GM12873 (cell line): ENCODE results near the gene IMP3.

Experiments used
- TF ChIP-seq, protein P1 (sequence below): IDR thresholded peaks from 2 replicates; pipeline ENCODE4 v1.5.1; 2012; ENCODE audit warnings: low read depth, mild to moderate bottlenecking, moderate library complexity, low read length, control low read depth; ENCODE audit not compliant: insufficient read depth; ENCODE audit errors: missing control alignments

IMP3 gene

DNA sequence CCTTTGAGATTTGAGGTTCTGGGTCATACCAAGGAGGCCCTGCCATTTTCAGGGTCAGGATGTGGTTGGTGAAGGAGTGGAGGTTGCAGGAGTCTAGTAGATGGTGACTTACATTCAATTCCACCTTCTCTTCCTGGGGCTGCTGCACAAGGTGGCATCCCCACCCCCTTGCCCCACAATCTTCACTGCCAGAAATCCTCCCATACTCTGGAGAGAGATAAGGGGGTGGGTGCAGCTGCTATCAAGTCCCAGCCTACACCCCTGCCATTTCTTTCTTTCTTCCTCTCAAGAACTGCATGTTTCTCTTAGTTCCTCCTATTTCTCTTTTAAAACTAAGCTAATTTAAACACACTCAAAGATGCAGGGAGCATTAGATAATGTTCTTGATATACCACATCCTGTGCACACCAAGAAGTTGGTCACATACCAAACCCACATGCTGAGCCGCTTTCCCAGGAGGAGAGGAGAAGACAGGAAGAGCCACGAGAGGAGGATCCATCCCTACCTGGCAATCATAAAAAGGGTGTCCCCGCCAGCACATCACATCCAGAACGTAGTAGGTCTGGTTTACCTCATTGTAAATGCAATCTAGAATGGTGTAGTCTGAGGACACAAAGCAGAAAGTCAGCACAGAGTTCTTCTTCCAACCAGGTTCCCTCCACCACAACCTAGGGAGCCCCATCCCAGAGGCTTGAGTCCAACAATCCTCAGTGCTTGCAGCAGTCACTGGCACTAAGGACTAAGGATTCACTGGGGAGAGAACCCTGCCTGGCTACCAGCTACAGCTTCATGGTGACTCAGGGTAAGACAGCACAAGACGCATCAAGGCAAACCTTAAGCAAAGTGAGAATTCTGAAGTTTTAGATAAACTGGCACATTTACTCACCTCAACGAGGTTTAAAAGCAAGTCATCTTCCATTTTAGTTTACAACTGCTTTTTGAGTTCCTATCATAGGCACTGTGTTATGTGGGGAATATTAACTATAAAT lies 33.0 kb downstream of the IMP3 start:
- TF ChIP-seq, protein P1, sequence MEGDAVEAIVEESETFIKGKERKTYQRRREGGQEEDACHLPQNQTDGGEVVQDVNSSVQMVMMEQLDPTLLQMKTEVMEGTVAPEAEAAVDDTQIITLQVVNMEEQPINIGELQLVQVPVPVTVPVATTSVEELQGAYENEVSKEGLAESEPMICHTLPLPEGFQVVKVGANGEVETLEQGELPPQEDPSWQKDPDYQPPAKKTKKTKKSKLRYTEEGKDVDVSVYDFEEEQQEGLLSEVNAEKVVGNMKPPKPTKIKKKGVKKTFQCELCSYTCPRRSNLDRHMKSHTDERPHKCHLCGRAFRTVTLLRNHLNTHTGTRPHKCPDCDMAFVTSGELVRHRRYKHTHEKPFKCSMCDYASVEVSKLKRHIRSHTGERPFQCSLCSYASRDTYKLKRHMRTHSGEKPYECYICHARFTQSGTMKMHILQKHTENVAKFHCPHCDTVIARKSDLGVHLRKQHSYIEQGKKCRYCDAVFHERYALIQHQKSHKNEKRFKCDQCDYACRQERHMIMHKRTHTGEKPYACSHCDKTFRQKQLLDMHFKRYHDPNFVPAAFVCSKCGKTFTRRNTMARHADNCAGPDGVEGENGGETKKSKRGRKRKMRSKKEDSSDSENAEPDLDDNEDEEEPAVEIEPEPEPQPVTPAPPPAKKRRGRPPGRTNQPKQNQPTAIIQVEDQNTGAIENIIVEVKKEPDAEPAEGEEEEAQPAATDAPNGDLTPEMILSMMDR = no peak

DNA sequence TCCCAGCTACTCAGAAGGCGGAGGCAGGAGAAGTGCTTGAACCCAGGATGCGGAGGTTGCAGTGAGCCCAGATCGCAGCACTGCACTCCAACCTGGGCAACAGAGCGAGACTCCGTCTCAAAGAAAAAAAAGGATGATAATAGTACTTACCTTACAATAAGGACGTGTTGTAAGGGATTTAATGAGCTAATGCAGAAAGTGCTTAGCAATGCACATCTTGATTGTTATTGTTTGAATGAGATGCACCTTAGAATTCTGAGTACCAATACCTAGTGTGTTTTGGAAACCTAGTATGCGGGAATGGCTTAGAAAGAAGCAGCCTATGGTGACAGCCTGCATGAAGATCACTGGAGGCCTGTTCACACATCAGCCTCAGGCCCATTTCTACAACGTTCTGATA lies 34.0 kb downstream of the IMP3 start:
- TF ChIP-seq, protein P1 = no peak

DNA sequence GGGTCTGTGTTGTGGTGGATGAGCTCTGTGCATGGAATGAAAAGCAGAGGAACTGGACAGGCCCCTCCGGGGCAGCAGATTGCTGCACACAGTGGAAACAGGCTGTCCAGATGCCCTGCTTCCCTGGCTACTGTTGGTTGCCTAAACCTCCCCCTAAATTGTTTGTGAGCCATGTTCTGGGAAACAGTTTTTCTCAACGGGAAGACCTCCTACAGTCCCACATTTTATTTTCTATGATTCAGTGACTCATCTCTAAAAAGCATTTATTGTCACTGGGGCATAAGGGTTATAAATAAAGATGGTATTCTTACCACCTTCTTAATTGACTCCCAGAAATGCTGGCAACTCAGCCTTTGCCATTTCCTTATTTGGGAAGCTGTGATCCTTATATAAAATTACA lies 40.6 kb downstream of the IMP3 start:
- TF ChIP-seq, protein P1 = no peak

DNA sequence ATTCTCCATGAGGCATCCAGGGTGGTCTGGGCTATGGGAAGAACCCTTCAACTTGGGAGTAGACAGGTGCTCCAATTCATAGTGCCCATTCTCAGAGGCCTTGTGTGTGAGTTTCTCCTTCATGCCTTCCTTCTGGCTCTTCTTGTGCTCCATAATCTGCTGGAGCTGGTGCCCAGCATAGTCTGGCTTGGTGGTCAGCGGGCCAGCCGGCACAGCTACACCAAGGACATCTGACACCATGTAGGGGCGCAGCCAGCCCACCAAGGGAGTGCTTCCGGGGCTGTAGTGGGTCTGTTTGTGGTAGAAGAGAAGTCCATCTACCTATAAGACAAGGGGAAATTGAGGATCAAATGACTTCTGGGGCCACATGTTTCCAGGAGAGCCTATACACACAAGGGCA lies 41.7 kb downstream of the IMP3 start:
- TF ChIP-seq, protein P1 = no peak

DNA sequence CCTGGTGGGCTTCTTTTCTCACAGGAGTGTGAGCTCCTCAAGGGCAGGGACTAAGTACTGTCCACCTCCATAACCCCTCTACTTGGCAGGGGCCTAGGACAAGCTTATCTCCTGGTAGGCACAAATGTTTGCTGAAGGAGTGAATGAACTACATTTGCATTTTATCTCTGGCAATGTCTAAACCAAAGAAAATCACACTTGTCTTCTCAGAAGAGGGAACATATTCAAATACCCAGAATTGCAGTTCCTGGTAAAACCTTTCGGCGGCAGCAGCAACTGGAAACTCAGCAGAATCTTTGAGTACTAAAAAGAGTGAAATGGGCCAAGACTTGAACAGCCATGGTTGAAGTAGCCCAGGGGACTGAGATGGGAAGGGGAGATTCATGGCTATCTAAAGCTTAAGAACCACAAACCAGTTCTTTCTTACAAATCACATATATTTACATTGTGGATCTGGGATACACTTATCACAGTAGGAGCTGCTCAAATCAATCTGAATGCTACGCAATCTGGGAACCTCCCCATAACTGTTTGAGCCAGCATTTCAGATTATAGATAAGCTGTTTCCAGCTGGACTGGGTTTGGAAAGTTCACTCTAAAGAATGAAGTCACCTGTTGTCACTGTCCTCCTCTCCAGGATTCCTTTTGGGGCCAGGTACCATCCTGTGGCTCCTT lies 42.2 kb downstream of the IMP3 start:
- TF ChIP-seq, protein P1 = peak; percentile 45

DNA sequence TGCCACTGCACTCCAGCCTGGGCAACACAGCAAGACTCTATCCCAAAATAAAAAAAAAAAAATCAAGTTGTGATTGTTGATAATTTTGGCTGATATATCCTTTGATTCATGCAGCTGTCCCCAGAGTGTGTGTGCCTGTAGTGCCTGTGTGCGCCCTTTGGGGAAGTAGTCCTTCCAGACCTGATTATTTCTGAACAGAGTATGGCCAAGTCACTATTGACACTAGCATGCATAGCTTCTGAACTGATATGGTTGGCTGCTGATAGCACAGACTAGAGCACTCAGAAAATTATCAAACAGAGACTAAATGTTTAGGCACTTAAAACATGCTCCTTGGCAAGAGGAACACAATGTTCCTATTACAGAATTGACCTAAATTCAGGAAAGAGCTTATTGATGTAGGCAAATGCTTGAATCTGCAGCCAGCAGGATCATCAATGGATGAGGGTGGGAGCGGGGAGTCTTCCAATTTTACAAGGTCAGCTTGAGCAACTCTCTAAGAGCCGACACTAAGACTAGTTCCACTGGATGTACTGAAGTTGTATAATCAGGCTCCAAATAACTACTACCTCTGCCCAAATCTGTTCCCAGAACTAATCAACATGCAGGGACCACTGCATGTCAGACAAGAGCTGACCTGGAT lies 43.2 kb downstream of the IMP3 start:
- TF ChIP-seq, protein P1 = no peak

DNA sequence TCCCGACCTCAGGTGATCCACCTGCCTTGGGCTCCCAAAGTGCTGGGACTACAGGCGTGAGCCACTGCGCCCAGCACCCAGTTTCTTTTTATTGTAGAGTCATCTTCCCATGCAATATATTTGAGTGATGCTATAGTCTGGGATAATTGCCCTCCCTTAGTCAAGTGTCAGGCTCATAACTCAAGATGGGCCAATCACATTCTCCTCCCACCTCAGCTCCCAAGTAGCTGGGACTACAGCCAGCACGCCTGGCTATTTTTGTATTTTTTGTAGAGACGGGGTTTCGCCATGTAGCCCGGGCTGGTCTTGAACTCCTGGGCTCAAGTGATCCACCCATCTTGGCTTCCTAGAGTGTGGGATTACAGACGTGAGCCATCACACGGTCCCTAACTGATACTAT lies 45.7 kb downstream of the IMP3 start:
- TF ChIP-seq, protein P1 = no peak
